SU-DHL-6 (cell line): Measurements from ENCODE around the gene LAS1L.

Experiments used
- EZH2phosphoT487 ChIP-seq: fragments of 200-600 bp; sonication (generic), shearing (Covaris generic); conservative IDR thresholded peaks from 2 replicates; pipeline ENCODE4 v1.6.1; 2018; ENCODE audit warnings: mild to moderate bottlenecking, antibody characterized with exemption, low read length, moderate library complexity, mixed read lengths
- TF ChIP-seq, protein P1 (sequence below): fragments of 200-600 bp; sonication (generic); IDR thresholded peaks from one replicate; pipeline ENCODE4 v1.5.1; 2017; ENCODE audit warnings: antibody characterized with exemption, mild to moderate bottlenecking, low read length, moderate library complexity; ENCODE audit not compliant: insufficient read depth, poor library complexity, severe bottlenecking

DNA sequence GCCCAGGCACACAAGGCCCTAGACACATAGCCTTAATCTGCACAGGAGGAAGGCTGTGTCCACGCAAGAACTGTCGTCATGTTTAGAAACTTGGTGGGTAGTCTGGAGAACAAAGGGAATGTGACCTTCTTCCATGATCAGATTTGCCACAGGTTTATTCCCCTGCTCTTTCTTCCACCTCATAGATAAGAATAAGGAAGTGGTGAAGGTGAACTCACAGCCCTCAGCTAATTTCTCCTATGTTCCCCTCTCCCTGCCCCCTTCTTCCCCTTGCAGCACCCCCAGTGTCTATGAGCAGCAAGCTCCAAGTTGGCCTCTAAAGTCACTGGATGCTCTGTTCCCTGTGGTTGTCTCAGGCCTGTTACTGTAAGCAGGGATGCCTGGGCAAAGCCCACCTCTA lies 39.8 kb upstream of the LAS1L start:
- TF ChIP-seq, protein P1, sequence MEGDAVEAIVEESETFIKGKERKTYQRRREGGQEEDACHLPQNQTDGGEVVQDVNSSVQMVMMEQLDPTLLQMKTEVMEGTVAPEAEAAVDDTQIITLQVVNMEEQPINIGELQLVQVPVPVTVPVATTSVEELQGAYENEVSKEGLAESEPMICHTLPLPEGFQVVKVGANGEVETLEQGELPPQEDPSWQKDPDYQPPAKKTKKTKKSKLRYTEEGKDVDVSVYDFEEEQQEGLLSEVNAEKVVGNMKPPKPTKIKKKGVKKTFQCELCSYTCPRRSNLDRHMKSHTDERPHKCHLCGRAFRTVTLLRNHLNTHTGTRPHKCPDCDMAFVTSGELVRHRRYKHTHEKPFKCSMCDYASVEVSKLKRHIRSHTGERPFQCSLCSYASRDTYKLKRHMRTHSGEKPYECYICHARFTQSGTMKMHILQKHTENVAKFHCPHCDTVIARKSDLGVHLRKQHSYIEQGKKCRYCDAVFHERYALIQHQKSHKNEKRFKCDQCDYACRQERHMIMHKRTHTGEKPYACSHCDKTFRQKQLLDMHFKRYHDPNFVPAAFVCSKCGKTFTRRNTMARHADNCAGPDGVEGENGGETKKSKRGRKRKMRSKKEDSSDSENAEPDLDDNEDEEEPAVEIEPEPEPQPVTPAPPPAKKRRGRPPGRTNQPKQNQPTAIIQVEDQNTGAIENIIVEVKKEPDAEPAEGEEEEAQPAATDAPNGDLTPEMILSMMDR: no peak
- TF ChIP-seq EZH2phosphoT487: no peak
